Right cardiac atrium (tissue), 5 donors: Measurements from ENCODE around the gene ACOX1. TPM values are rescaled to one million over a fixed set of nuclear protein-coding genes. Genes with fewer than 3 reads are reported as not detected.

Source experiments
- ATAC-seq, 2 donors: fragments of 200-7000 bp; cut with Tn5 transposase; one replicate each; pipeline versions ENCODE4 v1.8.0 to v1.9.1; 2020; ENCODE audit warnings: moderate library complexity in 2 of 2, mild to moderate bottlenecking in 1 of 2
- DNase-seq, 3 donors: peaks; one replicate each; pipeline ENCODE4 v3.0.0-alpha.2; 2020
- H3K27ac ChIP-seq: one replicate; pipeline ENCODE4 v1.5.1; 2013; ENCODE audit warnings: mild to moderate bottlenecking, low read length, control low read depth, moderate library complexity
- H3K27me3 ChIP-seq: one replicate; pipeline ENCODE4 v1.6.1; 2013; ENCODE audit not compliant: control insufficient read depth, insufficient read depth
- H3K4me1 ChIP-seq: one replicate; pipeline ENCODE4 v1.6.1; 2013; ENCODE audit warnings: low read length; ENCODE audit not compliant: control insufficient read depth, insufficient read depth
- H3K4me3 ChIP-seq: one replicate; pipeline ENCODE4 v1.5.1; 2013; ENCODE audit warnings: low read length, control low read depth
- H3K9me3 ChIP-seq: one replicate; pipeline ENCODE4 v1.6.1; 2013; ENCODE audit warnings: low read length; ENCODE audit not compliant: control insufficient read depth
- WGBS: extraction: QIAGEN DNeasy Blood & Tissue Kit; methylation state at CpG from one replicate; pipeline ENCODE4 v1.1.7; 2013; 5-methylcytosine and 5-hydroxymethylcytosine counted together
- intact Hi-C, 4 donors: fragments of 100-400 bp; cut with DNase I; formaldehyde crosslinking; loops; one replicate each; pipeline versions ENCODE4 v1.11.0 to v1.14.0; 2022 to 2023
- long read RNA-seq, 4 donors: library from polyadenylated mRNA; unstranded; transcript quantifications; one replicate each; pipeline ENCODE4 v2.0.0, GENCODE V29; 2020 to 2021
- polyA plus RNA-seq: library from polyadenylated mRNA; stranded (reverse); fragments of 200-250 nt; gene quantifications from one replicate; pipeline ENCODE4 v1.2.3, GENCODE V29; 2013
- total RNA-seq, 4 donors: library from RNA; stranded (reverse); fragmentation: NEBNext Ultra II Directional; extraction: Animal tissue kit (Norgen Biotek cat#: 25700); gene quantifications; one replicate each; pipeline ENCODE4 v1.2.1, GENCODE V29; 2021
- donor health status: healthy with polysubstance abuse.
- donor health status: DM: no; HTN: yes; CAD: no.
- donor health status: DM: no; HTN: no; CAD: no.
- donor health status: DM: no; HTN: yes; CAD: no; lungs with severe emphysema.
- donor health status: DM: yes; HTN: yes; CAD: no.

Gene ACOX1
- total RNA-seq (10 to 100 TPM; 56.9 to 67.5 (median 62.3) TPM), polyA plus RNA-seq (18.7 TPM)
- long read RNA-seq, donor 1, full-length matches to known transcripts, result 59 of 72 reads
- long read RNA-seq, donor 1, partial matches to known transcripts, result 4 of 72 reads
- long read RNA-seq, donor 1, other reads (novel, unspliced or antisense), result 9 of 72 reads
- long read RNA-seq, donor 2, full-length matches to known transcripts, result 21 of 27 reads
- long read RNA-seq, donor 2, partial matches to known transcripts, result 1 of 27 reads
- long read RNA-seq, donor 2, other reads (novel, unspliced or antisense), result 5 of 27 reads
- long read RNA-seq, donor 3, full-length matches to known transcripts, result 121 of 155 reads
- long read RNA-seq, donor 3, partial matches to known transcripts, result 12 of 155 reads
- long read RNA-seq, donor 3, other reads (novel, unspliced or antisense), result 22 of 155 reads
- long read RNA-seq, donor 4, full-length matches to known transcripts, result 12 of 20 reads
- long read RNA-seq, donor 4, partial matches to known transcripts, result 3 of 20 reads
- long read RNA-seq, donor 4, other reads (novel, unspliced or antisense), result 5 of 20 reads

- no peaks in the 10 kb centered on the region for H3K27me3 ChIP-seq
- WGBS, result under 1% methylated on average over 72 of the region's 72 CpGs
- no peaks in the 10 kb centered on the region for H3K9me3 ChIP-seq
- DNase-seq (peak; percentile 99), ATAC-seq (peak; percentile 98)
- intact Hi-C loops, result no loop called here
- H3K4me1 ChIP-seq, result peaks cover 2% of the 10 kb centered on the region
- peak within 1 kb of the TSS; percentile 85 for H3K4me3 ChIP-seq
- peak within 1 kb of the TSS; percentile 99 for H3K27ac ChIP-seq
Measured at GRCh38 chr17:75978938-75979704, at the start of gene ACOX1, which contains the start of gene TEN1. ACOX1 (minus strand) TSS chr17:75979166; CDS start chr17:75979073, 93 bp downstream. TEN1 (plus strand) TSS chr17:75979240; CDS start chr17:75986193, 6,953 bp downstream.

- no peak within 1 kb of the TSS for H3K27ac ChIP-seq
- H3K9me3 ChIP-seq, result no peaks in the 10 kb centered on the region
- 81% methylated on average over 24 of the region's 24 CpGs for WGBS
- H3K27me3 ChIP-seq, result no peaks in the 10 kb centered on the region
- no peaks in the 10 kb centered on the region for H3K4me1 ChIP-seq
- peak in 1 of 2 donors; percentile 50 for ATAC-seq
- peak in 2 of 3 donors; percentile 50 to 56 for DNase-seq
- intact Hi-C loops, result no loop called here
- no peak within 1 kb of the TSS for H3K4me3 ChIP-seq
Measured at GRCh38 chr17:76027159-76027839, 48.3 kb upstream of the ACOX1 start, which contains the start of gene EVPL. EVPL (minus strand) TSS chr17:76027306; CDS start chr17:76027198, 108 bp downstream.

GRCh38 chr17:76026714-76027158, 47.8 kb upstream of the ACOX1 start:
- H3K4me3 ChIP-seq, result no peak overlapping the region
- no peaks in the 10 kb centered on the region for H3K27me3 ChIP-seq
- no peaks in the 10 kb centered on the region for H3K9me3 ChIP-seq
- ATAC-seq, result no peak
- intact Hi-C loops, result no loop called here
- DNase-seq, result peak in 1 of 3 donors; percentile 20
- H3K27ac ChIP-seq, result no peak overlapping the region
- 81% methylated on average over 15 of the region's 15 CpGs for WGBS
- H3K4me1 ChIP-seq, result no peaks in the 10 kb centered on the region

GRCh38 chr17:76025294-76025693, 46.3 kb upstream of the ACOX1 start:
- H3K27me3 ChIP-seq, result no peaks in the 10 kb centered on the region
- peak in 2 of 3 donors; percentile 6 to 44 for DNase-seq
- intact Hi-C loops, result no loop called here
- H3K4me3 ChIP-seq, result no peak overlapping the region
- H3K9me3 ChIP-seq, result no peaks in the 10 kb centered on the region
- no peaks in the 10 kb centered on the region for H3K4me1 ChIP-seq
- 91% methylated on average over 12 of the region's 12 CpGs for WGBS
- no peak for ATAC-seq
- H3K27ac ChIP-seq, result no peak overlapping the region

- WGBS, result 88% methylated on average over 9 of the region's 9 CpGs
- ATAC-seq, result no peak
- H3K27ac ChIP-seq, result no peak overlapping the region
- no peaks in the 10 kb centered on the region for H3K4me1 ChIP-seq
- H3K4me3 ChIP-seq, result no peak overlapping the region
- no peaks in the 10 kb centered on the region for H3K27me3 ChIP-seq
- no peaks in the 10 kb centered on the region for H3K9me3 ChIP-seq
- DNase-seq, result peak in 2 of 3 donors; percentile 26 to 41
- intact Hi-C loops, result no loop called here
Measured at GRCh38 chr17:76024353-76024752, 45.4 kb upstream of the ACOX1 start.

GRCh38 chr17:76023900-76024237, 44.9 kb upstream of the ACOX1 start:
- no peak overlapping the region for H3K27ac ChIP-seq
- H3K4me3 ChIP-seq, result no peak overlapping the region
- DNase-seq (peak in 1 of 3 donors; percentile 43), ATAC-seq (no peak)
- H3K9me3 ChIP-seq, result no peaks in the 10 kb centered on the region
- no peaks in the 10 kb centered on the region for H3K27me3 ChIP-seq
- H3K4me1 ChIP-seq, result no peaks in the 10 kb centered on the region
- WGBS, result 93% methylated on average over 9 of the region's 9 CpGs
- intact Hi-C loops, result no loop called here

GRCh38 chr17:76022973-76023899, 44.3 kb upstream of the ACOX1 start:
- no peaks in the 10 kb centered on the region for H3K9me3 ChIP-seq
- no peak for ATAC-seq
- no peaks in the 10 kb centered on the region for H3K27me3 ChIP-seq
- intact Hi-C loops, result no loop called here
- no peaks in the 10 kb centered on the region for H3K4me1 ChIP-seq
- peak in 2 of 3 donors; percentile 19 to 42 for DNase-seq
- 86% methylated on average over 28 of the region's 28 CpGs for WGBS
- H3K4me3 ChIP-seq, result no peak overlapping the region
- H3K27ac ChIP-seq, result no peak overlapping the region

GRCh38 chr17:76022285-76022684, 43.3 kb upstream of the ACOX1 start:
- 74% methylated on average over 24 of the region's 24 CpGs for WGBS
- no peaks in the 10 kb centered on the region for H3K27me3 ChIP-seq
- intact Hi-C loops, result no loop called here
- no peaks in the 10 kb centered on the region for H3K9me3 ChIP-seq
- ATAC-seq (no peak), DNase-seq (peak in 2 of 3 donors; percentile 45 to 46)
- no peaks in the 10 kb centered on the region for H3K4me1 ChIP-seq
- H3K4me3 ChIP-seq, result no peak overlapping the region
- H3K27ac ChIP-seq, result no peak overlapping the region

GRCh38 chr17:76019833-76020467, 41.0 kb upstream of the ACOX1 start:
- intact Hi-C loops, result loop anchor here in 3 of 4 donors (10.0 kb wide), 1 partner anchor 275 kb away; no protein-coding TSS in a partner anchor
- DNase-seq, result peak in 1 of 3 donors; percentile 1
- H3K4me3 ChIP-seq, result no peak overlapping the region
- no peaks in the 10 kb centered on the region for H3K27me3 ChIP-seq
- WGBS, result 84% methylated on average over 6 of the region's 6 CpGs
- H3K4me1 ChIP-seq, result no peaks in the 10 kb centered on the region
- ATAC-seq, result no peak
- H3K9me3 ChIP-seq, result no peaks in the 10 kb centered on the region
- no peak overlapping the region for H3K27ac ChIP-seq
